Body of pancreas (tissue), 4 donors: Measurements from ENCODE around the gene TSPAN4.

Experiments used
- POLR2A ChIP-seq, 3 donors: fragments of 450-650 bp; IDR thresholded peaks; one replicate each; pipeline ENCODE4 v1.6.1; 2016; ENCODE audit warnings: antibody characterized with exemption in 3 of 3, mild to moderate bottlenecking in 2 of 3
- TF ChIP-seq, protein P1 (sequence below), 7 experiments: fragments of 450-650 bp in 4 of 7; fragments of 200-600 bp in 3 of 7; sonication (generic) in 3 of 7; IDR thresholded peaks; one replicate each; pipeline ENCODE4 v1.5.1; 2016 to 2019; ENCODE audit warnings: antibody characterized with exemption in 7 of 7

DNA sequence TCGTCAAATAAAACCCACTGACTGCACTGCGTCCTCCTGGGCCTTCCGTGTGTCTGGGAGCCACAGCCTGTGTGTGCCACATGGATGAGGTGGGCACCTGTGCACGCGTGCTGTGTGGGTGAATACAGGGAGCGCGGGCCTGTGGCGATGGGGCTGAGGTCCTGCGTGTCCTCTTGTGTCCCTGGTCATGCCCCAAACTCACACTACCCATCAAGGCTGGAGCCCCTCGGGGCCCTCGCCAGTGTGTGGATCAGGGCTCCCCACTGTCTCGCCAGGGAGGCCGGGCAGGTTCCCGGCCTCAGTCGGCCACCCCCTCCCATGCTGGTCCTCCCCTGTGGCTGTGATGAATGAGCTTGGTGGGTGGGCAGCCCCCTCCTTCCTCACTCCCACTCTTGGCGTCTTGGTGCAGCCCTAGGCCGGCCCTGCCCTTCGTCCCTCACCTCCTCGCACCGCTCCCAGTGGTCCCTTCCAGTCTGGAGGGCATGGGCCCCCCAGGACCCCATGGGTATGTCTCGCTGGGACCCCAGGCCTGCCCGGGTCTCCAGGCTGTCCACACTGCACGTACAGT lies 10.6 kb upstream of the TSPAN4 start:
- TF ChIP-seq, protein P1, sequence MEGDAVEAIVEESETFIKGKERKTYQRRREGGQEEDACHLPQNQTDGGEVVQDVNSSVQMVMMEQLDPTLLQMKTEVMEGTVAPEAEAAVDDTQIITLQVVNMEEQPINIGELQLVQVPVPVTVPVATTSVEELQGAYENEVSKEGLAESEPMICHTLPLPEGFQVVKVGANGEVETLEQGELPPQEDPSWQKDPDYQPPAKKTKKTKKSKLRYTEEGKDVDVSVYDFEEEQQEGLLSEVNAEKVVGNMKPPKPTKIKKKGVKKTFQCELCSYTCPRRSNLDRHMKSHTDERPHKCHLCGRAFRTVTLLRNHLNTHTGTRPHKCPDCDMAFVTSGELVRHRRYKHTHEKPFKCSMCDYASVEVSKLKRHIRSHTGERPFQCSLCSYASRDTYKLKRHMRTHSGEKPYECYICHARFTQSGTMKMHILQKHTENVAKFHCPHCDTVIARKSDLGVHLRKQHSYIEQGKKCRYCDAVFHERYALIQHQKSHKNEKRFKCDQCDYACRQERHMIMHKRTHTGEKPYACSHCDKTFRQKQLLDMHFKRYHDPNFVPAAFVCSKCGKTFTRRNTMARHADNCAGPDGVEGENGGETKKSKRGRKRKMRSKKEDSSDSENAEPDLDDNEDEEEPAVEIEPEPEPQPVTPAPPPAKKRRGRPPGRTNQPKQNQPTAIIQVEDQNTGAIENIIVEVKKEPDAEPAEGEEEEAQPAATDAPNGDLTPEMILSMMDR (IDR thresholded peaks at IDR 0.05) = no peak
- no peak for TF ChIP-seq POLR2A (IDR thresholded peaks at IDR 0.05)
